A673 (cell line): Measurements from ENCODE around the gene OR1C1.
"Not testable (repeated sequence)": the region's sequence is repeated elsewhere in the genome, so short reads cannot be mapped to it uniquely, and the experiment has no call there.

Experiments
- CTCF ChIP-seq: fragments of 300-800, 200-600 bp; sonication (generic); conservative IDR thresholded peaks from 2 replicates; pipeline ENCODE4 v1.5.1; 2017; ENCODE audit warnings: low read depth, mild to moderate bottlenecking, antibody characterized with exemption, low read length, moderate library complexity, mixed read lengths
- EZH2 ChIP-seq: fragments of 200-600 bp; sonication (generic); IDR thresholded peaks from 2 replicates; pipeline ENCODE4 v1.6.1; 2017; ENCODE audit warnings: borderline replicate concordance, low read depth, mild to moderate bottlenecking, mixed read lengths, antibody characterized with exemption, low read length; ENCODE audit not compliant: poor library complexity, severe bottlenecking

GRCh38 chr1:247754311-247754710, 6.0 kb downstream of the OR1C1 start:
- TF ChIP-seq CTCF, EZH2: not testable (repeated sequence)
